Type B pancreatic cell (in vitro differentiated cells): ENCODE measurements around the gene TBC1D10B. TPM values are rescaled to one million over a fixed set of nuclear protein-coding genes. Genes with fewer than 3 reads are reported as not detected.
"Not testable (repeated sequence)": the region's sequence is repeated elsewhere in the genome, so short reads cannot be mapped to it uniquely, and the experiment has no call there.

Experiments used
- DNase-seq: peaks from one replicate; pipeline ENCODE4 v3.0.0; 2021; ENCODE audit warnings: mixed read lengths; ENCODE audit not compliant: unreplicated experiment; ENCODE audit errors: extremely low spot score
- H3K27ac Mint-ChIP-seq: 2 replicates; pipeline ENCODE4 v1.8.0; 2021; ENCODE audit warnings: mild to moderate bottlenecking, mixed read lengths
- H3K27me3 Mint-ChIP-seq: 2 replicates; pipeline ENCODE4 v1.8.0; 2021; ENCODE audit warnings: mixed read lengths
- H3K36me3 Mint-ChIP-seq: 2 replicates; pipeline ENCODE4 v1.8.0; 2021; ENCODE audit warnings: mixed read lengths
- H3K4me1 Mint-ChIP-seq: one replicate; pipeline ENCODE4 v1.8.0; 2021; ENCODE audit warnings: mixed read lengths; ENCODE audit not compliant: unreplicated experiment
- H3K4me3 Mint-ChIP-seq: 2 replicates; pipeline ENCODE4 v1.8.0; 2021; ENCODE audit warnings: mild to moderate bottlenecking, mixed read lengths
- H3K9me3 Mint-ChIP-seq: 2 replicates; pipeline ENCODE4 v1.8.0; 2021; ENCODE audit warnings: mixed read lengths
- total RNA-seq: library from RNA; stranded (reverse); gene quantifications from 2 replicates; pipeline ENCODE4 v1.2.1, GENCODE V29; 2021; ENCODE audit warnings: low replicate concordance
- TF ChIP-seq, protein P1 (sequence below): fragments of 200-600 bp; sonication (generic); conservative IDR thresholded peaks from 2 replicates; pipeline ENCODE4 v1.5.0; 2021; ENCODE audit warnings: antibody characterized with exemption, mild to moderate bottlenecking

Gene TBC1D10B
- total RNA-seq, 1 donor from 2014 or later, result 46.8 TPM

GRCh38 chr16:30335598-30336474, 34.5 kb downstream of the TBC1D10B start:
- TF ChIP-seq, protein P1, sequence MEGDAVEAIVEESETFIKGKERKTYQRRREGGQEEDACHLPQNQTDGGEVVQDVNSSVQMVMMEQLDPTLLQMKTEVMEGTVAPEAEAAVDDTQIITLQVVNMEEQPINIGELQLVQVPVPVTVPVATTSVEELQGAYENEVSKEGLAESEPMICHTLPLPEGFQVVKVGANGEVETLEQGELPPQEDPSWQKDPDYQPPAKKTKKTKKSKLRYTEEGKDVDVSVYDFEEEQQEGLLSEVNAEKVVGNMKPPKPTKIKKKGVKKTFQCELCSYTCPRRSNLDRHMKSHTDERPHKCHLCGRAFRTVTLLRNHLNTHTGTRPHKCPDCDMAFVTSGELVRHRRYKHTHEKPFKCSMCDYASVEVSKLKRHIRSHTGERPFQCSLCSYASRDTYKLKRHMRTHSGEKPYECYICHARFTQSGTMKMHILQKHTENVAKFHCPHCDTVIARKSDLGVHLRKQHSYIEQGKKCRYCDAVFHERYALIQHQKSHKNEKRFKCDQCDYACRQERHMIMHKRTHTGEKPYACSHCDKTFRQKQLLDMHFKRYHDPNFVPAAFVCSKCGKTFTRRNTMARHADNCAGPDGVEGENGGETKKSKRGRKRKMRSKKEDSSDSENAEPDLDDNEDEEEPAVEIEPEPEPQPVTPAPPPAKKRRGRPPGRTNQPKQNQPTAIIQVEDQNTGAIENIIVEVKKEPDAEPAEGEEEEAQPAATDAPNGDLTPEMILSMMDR, result no peak
- peaks cover under 1% of the 10 kb centered on the region for H3K4me1 Mint-ChIP-seq
- peak overlapping the region; percentile 58 for H3K27ac Mint-ChIP-seq
- H3K9me3 Mint-ChIP-seq, result no peaks in the 10 kb centered on the region
- peaks cover under 1% of the 10 kb centered on the region for H3K36me3 Mint-ChIP-seq
- no peaks in the 10 kb centered on the region for H3K27me3 Mint-ChIP-seq
- peak overlapping the region; percentile 81 for H3K4me3 Mint-ChIP-seq
- no peak for DNase-seq

DNA sequence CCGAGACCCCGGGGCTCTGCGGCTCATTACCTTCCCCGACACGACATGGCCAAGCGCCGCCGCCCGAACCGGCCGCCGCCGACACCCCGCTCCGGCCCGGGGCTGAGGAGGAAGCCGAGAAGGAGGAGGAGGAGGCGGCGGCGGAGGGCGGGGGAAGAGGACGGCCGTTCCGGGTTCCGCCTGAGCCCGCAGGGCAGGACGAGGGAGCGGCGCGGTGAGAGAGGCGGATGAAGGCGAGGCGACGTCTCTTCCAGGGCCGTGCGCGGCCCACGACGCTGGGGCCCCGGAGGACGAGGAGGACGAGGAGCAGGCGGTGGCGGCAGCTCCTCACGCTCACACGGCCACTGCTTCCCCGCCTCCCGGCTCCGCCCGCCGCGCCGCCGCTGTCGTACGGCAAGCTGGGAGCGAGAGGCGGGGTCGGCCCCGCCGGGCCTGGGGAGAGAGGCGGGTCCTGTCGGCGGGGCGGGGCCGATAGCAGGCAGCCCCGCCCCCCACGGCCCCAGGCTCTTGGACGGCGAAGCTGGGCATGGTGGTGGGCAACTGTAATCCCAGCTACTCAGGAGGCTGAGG, 35.2 kb downstream of the TBC1D10B start:
- H3K27ac Mint-ChIP-seq, result peak overlapping the region; percentile 58

GRCh38 chr16:30334473-30334989, 35.8 kb downstream of the TBC1D10B start:
- peak overlapping the region; percentile 97 for H3K4me3 Mint-ChIP-seq
- DNase-seq, H3K4me1 Mint-ChIP-seq, H3K9me3 Mint-ChIP-seq, H3K36me3 Mint-ChIP-seq, H3K27me3 Mint-ChIP-seq: not testable (repeated sequence)
- peak overlapping the region; percentile 96 for H3K27ac Mint-ChIP-seq

More for the DNA sequence above, 35.2 kb downstream of the TBC1D10B start:
- not testable (repeated sequence) for H3K9me3 Mint-ChIP-seq, H3K4me1 Mint-ChIP-seq, H3K36me3 Mint-ChIP-seq, H3K27me3 Mint-ChIP-seq
- DNase-seq, result peak; percentile 89
- H3K4me3 Mint-ChIP-seq, result peak overlapping the region; percentile 81

DNA sequence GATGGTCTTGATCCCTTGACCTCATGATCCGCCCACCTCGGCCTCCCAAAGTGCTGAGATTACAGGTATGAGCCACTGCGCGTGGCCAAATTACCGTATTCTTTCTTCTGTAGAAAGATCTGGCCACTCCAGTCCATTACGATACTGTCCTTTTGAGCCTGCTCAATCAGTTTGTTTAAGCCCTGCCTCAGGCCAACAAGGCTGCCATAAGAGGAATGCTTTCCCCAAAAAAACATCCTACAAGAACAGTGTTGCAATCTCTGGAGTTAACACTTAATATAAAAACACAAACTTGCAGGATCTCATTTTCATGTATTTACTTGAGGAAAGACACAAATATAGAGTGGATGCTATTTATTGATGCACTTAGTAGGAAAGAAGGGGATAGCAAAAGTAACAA, 46.1 kb downstream of the TBC1D10B start:
- not testable (repeated sequence) for H3K36me3 Mint-ChIP-seq, DNase-seq, H3K9me3 Mint-ChIP-seq, H3K4me3 Mint-ChIP-seq, H3K27me3 Mint-ChIP-seq, H3K27ac Mint-ChIP-seq, H3K4me1 Mint-ChIP-seq

- H3K4me3 Mint-ChIP-seq, H3K9me3 Mint-ChIP-seq, H3K4me1 Mint-ChIP-seq, H3K27me3 Mint-ChIP-seq, DNase-seq, H3K36me3 Mint-ChIP-seq, H3K27ac Mint-ChIP-seq: not testable (repeated sequence)
Measured at GRCh38 chr16:30318647-30319046, 51.6 kb downstream of the TBC1D10B start.

- H3K9me3 Mint-ChIP-seq, H3K36me3 Mint-ChIP-seq, H3K4me1 Mint-ChIP-seq, DNase-seq, H3K27me3 Mint-ChIP-seq, H3K27ac Mint-ChIP-seq, H3K4me3 Mint-ChIP-seq: not testable (repeated sequence)
Measured at GRCh38 chr16:30310937-30311336, 59.4 kb downstream of the TBC1D10B start.

DNA sequence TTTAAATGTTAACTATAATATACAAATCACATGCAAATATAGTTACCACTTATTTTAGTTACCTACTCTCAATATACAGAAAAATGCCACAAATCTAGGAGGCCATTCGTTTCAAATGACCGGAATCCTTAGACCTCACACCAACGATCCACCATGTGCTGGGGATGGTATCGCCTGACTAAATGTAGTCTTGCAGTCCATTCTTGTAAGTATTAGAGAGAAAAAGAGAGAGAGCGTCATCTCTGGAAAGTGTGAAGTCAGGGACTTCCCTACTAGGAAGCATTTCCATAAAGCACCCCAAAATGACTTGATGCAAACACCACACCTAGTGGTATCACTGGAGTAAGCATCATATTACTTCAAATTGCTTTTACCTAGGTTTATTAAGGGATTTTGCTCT, 61.0 kb downstream of the TBC1D10B start:
- not testable (repeated sequence) for DNase-seq, H3K27me3 Mint-ChIP-seq, H3K9me3 Mint-ChIP-seq, H3K36me3 Mint-ChIP-seq, H3K4me3 Mint-ChIP-seq, H3K27ac Mint-ChIP-seq, H3K4me1 Mint-ChIP-seq

Other genes starting within 250 kb of the TBC1D10B start
- gene MAPK3, start 247.3 kb downstream of the TBC1D10B start, total RNA-seq, result 79.6 and 88.0 TPM in 2 replicates
- 10.8 and 21.3 TPM in 2 replicates for gene CORO1A, start 186.9 kb downstream of the TBC1D10B start, total RNA-seq
- 82.9 and 148 TPM in 2 replicates for gene BOLA2B, start 176.8 kb downstream of the TBC1D10B start, total RNA-seq
- 27.6 and 28.0 TPM in 2 replicates for gene SLX1A, start 176.6 kb downstream of the TBC1D10B start, total RNA-seq
- 27.7 and 33.0 TPM in 2 replicates for gene SULT1A3, start 171.2 kb downstream of the TBC1D10B start, total RNA-seq
- gene NPIPB13, start 122.0 kb downstream of the TBC1D10B start, total RNA-seq, result 9.1 and 15.3 TPM in 2 replicates
- gene CD2BP2, start 15.2 kb downstream of the TBC1D10B start, total RNA-seq, result 64.6 and 68.9 TPM in 2 replicates
- 10.4 and 21.7 TPM in 2 replicates for gene MYL11, start 4.3 kb upstream of the TBC1D10B start, total RNA-seq
- 1.4 and 2.3 TPM in 2 replicates for gene SEPTIN1, start 12.1 kb upstream of the TBC1D10B start, total RNA-seq
- 14.5 and 21.1 TPM in 2 replicates for gene ZNF48, start 24.9 kb upstream of the TBC1D10B start, total RNA-seq
- 4.7 and 15.5 TPM in 2 replicates for gene ZNF771, start 37.1 kb upstream of the TBC1D10B start, total RNA-seq
- 41.8 and 62.1 TPM in 2 replicates for gene DCTPP1, start 59.5 kb upstream of the TBC1D10B start, total RNA-seq
- gene SEPHS2, start 75.4 kb upstream of the TBC1D10B start, total RNA-seq, result 58.6 and 84.8 TPM in 2 replicates
- gene ITGAL, start 102.2 kb upstream of the TBC1D10B start, total RNA-seq, result 0.33 and 0.48 TPM in 2 replicates
- 58.7 and 59.6 TPM in 2 replicates for gene ZNF768, start 156.1 kb upstream of the TBC1D10B start, total RNA-seq
- gene ZNF747, start 164.4 kb upstream of the TBC1D10B start, total RNA-seq, result 9.3 and 11.4 TPM in 2 replicates
- gene ZNF764, start 187.9 kb upstream of the TBC1D10B start, total RNA-seq, result 16.8 and 20.2 TPM in 2 replicates
- 9.8 and 14.3 TPM in 2 replicates for gene ZNF688, start 201.2 kb upstream of the TBC1D10B start, total RNA-seq
- gene ZNF785, start 215.2 kb upstream of the TBC1D10B start, total RNA-seq, result 22.4 and 29.1 TPM in 2 replicates
- 8.1 and 14.9 TPM in 2 replicates for gene ZNF689, start 239.9 kb upstream of the TBC1D10B start, total RNA-seq